GM12891 (cell line): ENCODE results near the gene CFAP97D1.

ENCODE experiments used
- POLR2A ChIP-seq: IDR thresholded peaks from 2 replicates; pipeline ENCODE4 v1.6.1; 2011; ENCODE audit warnings: low read depth, low read length, control low read depth
- TAF1 ChIP-seq: IDR thresholded peaks from 2 replicates; pipeline ENCODE4 v1.6.1; 2011; ENCODE audit warnings: low read depth, low read length, control low read depth

DNA sequence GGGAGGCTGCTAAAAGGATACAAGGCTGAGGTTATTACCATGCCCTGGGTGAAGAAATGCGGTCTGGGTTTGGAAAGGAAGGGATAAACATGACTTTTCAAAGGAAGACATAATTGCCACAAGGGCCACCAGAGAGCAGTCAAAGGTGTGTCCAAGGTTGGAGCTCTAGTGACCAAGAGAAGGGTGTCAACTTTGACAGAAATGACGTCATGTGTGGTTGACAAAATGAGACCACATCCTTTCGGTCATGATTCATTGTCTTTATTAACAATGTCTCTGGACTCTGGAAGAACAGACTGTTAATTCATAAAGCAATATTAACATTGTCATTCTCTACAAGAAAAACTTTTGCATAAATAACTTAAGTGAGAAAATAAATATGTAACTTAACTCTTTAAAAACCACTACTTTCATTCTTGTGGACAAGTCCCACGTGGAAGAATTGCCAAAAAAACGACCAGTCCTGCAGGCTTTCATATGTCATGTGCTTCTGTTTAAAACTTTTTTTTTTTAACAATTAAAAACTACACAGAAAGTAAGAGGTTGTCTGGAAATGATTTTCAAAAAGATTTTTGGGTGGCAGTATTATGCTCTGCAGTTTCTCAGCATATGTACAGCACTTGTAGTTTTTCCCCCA lies 26.6 kb upstream of the CFAP97D1 start:
- TF ChIP-seq TAF1 (no peak), POLR2A (no peak)
